NOMO-1 treated with DMSO at 0.1 percent for 48 hours (cell line): ENCODE results near the gene DUSP5.
A peak's percentile ranks its signal among the peaks of the same experiment; 100 is the strongest.

Experiments used
- DNase-seq: peaks from one replicate; lab custom pipeline; 2025; ENCODE audit not compliant: unreplicated experiment; lab: John Stamatoyannopoulos, UW

The DUSP5 gene

GRCh38 chr10:110499796-110500514 lies 2.2 kb downstream of the DUSP5 start:
- DNase-seq: no peak

- no peak for DNase-seq
Observed at GRCh38 chr10:110500515-110500905, 2.8 kb downstream of the DUSP5 start.

- DNase-seq: peak; percentile 48
Observed at GRCh38 chr10:110501142-110501937, 3.6 kb downstream of the DUSP5 start.

GRCh38 chr10:110502072-110502845 lies 4.6 kb downstream of the DUSP5 start:
- no peak for DNase-seq

GRCh38 chr10:110502851-110503301 lies 5.2 kb downstream of the DUSP5 start:
- DNase-seq: peak; percentile 93

- DNase-seq: no peak
Observed at GRCh38 chr10:110503528-110504110, 5.9 kb downstream of the DUSP5 start.

- peak; percentile 80 for DNase-seq
Observed at GRCh38 chr10:110504111-110504735, 6.5 kb downstream of the DUSP5 start.

GRCh38 chr10:110505130-110505770 lies 7.5 kb downstream of the DUSP5 start:
- DNase-seq: no peak

- no peak for DNase-seq
Observed at GRCh38 chr10:110506448-110506847, 8.7 kb downstream of the DUSP5 start.

GRCh38 chr10:110507346-110507745 lies 9.6 kb downstream of the DUSP5 start:
- no peak for DNase-seq

GRCh38 chr10:110508159-110508788 lies 10.6 kb downstream of the DUSP5 start:
- DNase-seq: no peak

GRCh38 chr10:110508806-110509544 lies 11.3 kb downstream of the DUSP5 start:
- no peak for DNase-seq

GRCh38 chr10:110509560-110509959 lies 11.9 kb downstream of the DUSP5 start:
- DNase-seq: no peak

- DNase-seq: no peak
Observed at GRCh38 chr10:110510086-110510485, 12.4 kb downstream of the DUSP5 start.

- DNase-seq: no peak
Observed at GRCh38 chr10:110510730-110511129, 13.0 kb downstream of the DUSP5 start.

GRCh38 chr10:110511734-110512449 lies 14.2 kb downstream of the DUSP5 start:
- DNase-seq: no peak

- DNase-seq: no peak
Observed at GRCh38 chr10:110512461-110513187, 14.9 kb downstream of the DUSP5 start.

- DNase-seq: no peak
Observed at GRCh38 chr10:110513949-110514348, 16.2 kb downstream of the DUSP5 start.
